Erythroblast (primary cell): ENCODE results near the gene KRTAP10-12.
"Not testable (repeated sequence)": the region's sequence is repeated elsewhere in the genome, so short reads cannot be mapped to it uniquely, and the experiment has no call there.

Experiments
- DNase-seq, 2 experiments: peaks; one replicate each; lab custom pipeline; 2025; lab: John Stamatoyannopoulos, UW
- GATA1 ChIP-seq: IDR thresholded peaks from 2 replicates; pipeline ENCODE4 v1.6.1; 2011; ENCODE audit warnings: low read depth, mild to moderate bottlenecking, control low read depth, low read length, moderate library complexity
- POLR2A ChIP-seq: IDR thresholded peaks from 2 replicates; pipeline ENCODE4 v1.6.1; 2011; ENCODE audit warnings: mild to moderate bottlenecking, low read length

Gene KRTAP10-12

DNA sequence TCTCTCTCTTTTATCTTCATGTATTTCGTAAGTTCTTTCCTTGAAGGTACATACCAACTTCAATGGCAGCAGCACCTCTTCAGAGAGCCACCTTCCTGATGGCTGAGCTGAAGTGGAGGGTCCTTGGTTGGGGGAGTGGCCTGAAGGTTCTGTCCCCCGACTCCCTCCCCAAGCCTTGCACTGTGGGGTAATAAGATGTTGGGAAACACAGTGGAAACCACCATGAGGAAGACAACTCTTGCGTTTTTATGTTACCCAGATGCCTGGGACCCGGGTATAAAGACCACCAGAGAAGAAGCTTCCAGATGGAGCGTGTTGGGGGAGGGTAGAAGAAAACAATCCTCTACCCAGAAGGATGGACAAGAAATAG lies 38.4 kb upstream of the KRTAP10-12 start:
- DNase-seq = no peak
- TF ChIP-seq POLR2A (no peak), GATA1 (no peak)

- DNase-seq = no peak
- no peak for TF ChIP-seq GATA1
- TF ChIP-seq POLR2A = no peak
Measured at GRCh38 chr21:44658913-44659595, 37.9 kb upstream of the KRTAP10-12 start.

- DNase-seq = not testable (repeated sequence)
Measured at GRCh38 chr21:44661567-44661966, 35.4 kb upstream of the KRTAP10-12 start.

DNA sequence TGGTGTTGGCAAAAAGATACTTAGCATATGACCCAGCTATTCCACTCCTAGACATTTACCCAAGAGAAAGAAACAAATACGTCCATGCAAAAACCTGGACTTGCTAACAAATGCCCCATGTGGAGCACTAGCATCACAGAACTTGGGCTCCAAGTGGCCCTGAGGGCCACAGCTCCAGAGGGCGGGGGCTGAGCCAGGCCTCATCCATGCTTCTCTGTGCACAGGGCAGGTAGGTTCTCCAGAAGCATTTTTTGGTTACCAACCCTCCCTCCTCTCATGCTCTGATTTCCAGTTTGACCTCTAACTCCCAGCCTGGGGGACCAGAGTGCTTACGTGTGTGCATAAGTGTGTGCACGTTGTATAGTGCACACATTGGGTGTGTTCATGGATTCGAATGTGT lies 32.3 kb upstream of the KRTAP10-12 start:
- no peak for DNase-seq
- no peak for TF ChIP-seq GATA1
- no peak for TF ChIP-seq POLR2A

DNA sequence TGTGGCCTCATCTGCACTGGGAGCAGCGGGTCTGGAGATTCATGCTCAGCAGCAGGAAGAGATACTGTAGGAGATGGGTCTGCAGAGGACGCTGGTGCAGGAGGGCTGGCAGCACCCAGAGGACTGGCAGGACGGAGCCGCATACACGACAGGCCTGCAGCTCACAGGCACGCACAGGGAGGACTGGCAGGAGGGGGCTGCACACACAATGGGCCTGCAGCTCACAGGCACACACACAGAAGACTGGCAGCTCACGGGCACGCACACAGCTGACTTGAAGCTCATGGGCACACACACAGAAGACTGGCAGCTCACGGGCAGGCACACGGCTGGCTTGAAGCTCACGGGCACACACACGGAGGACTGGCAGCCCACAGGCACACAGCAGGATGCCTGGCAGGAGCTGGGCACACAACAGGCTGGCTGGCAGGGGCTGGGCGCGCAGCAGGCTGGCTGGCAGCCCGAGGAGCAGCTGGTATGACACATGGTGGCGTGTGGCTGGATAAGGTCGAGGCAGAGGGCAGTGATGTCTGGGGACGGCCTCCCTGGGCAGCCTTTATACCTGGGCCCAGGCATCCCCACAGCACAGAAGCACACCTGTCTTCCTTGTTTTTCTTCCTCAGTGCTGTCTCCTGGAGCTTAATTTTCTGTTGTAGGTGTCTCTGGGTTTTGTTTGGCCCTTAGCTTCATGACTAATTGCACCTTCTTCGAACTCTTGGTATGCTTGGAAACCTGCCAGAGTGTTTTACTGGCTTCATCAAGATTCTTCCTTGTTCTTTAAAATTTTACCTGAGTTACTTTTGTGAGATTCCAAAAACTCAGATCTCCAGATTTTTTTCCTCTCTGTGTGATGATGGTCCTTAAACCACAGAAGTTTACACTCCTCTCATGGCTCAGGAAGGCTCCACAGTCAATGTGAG lies 30.3 kb upstream of the KRTAP10-12 start, which contains the start of gene KRTAP12-2:
Gene KRTAP12-2 (minus strand): TSS at position 527 of the 920 bp plus-strand sequence. CDS start 41 bp downstream, at position 486.
- TF ChIP-seq GATA1 (no peak), POLR2A (no peak)
- DNase-seq = no peak

DNA sequence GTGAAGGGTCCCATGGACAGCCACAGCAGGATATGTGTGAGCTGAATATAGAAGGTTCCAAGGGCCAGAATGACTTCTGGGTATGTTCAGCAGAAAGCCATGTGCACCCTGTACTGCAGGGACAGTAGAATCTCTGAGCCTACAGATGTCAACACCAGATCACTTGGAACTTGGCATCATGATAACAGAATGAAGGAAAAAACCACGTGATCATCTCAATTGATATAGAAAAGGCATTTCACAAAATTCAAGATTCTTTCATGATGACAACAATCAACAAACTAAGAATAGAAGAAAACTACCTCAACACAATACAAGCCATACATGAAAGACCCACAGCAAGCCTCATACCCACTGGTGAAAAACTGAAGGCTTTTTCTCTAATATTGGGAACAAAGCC lies 29.4 kb upstream of the KRTAP10-12 start:
- no peak for TF ChIP-seq GATA1
- no peak for TF ChIP-seq POLR2A
- DNase-seq = no peak

DNA sequence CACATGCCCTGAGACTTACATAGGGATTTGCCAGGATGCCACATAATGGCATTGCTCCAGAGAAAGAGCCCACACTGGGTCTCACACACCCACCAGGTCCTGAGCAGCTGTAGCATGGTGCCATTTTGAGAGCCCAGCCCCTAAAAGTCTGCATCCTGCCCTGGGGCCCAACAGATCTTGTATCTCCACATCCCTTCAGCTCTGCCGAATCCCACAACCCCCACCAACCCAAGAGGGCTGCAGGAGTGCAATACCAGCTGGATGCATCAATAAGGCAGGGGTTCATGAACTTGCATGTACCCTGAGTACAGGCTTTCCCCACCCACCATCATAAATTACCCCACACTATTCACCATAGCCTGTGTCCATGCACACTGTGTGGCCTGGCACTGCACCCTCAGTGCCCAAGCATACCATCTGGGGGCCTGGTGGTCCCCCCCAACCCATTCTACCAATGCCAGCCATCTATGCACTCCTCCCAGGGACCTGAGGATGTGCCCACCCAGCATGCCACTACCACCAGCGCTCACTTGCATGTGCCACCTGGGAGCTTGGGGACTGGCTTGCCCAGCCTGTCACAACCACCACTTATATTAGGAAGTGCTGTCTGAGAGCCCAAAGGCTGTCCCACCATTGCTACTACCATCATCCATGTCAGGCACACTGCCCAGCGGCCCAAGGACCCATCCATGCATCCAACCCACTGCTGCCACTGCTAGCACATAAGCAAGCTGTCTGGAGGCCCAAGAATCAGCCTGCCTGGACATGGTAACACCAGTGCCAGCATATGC lies 26.1 kb upstream of the KRTAP10-12 start:
- no peak for DNase-seq
- no peak for TF ChIP-seq POLR2A
- TF ChIP-seq GATA1 = no peak

- TF ChIP-seq POLR2A (no peak), GATA1 (no peak)
- DNase-seq = no peak
Measured at GRCh38 chr21:44671911-44672310, 25.1 kb upstream of the KRTAP10-12 start.

DNA sequence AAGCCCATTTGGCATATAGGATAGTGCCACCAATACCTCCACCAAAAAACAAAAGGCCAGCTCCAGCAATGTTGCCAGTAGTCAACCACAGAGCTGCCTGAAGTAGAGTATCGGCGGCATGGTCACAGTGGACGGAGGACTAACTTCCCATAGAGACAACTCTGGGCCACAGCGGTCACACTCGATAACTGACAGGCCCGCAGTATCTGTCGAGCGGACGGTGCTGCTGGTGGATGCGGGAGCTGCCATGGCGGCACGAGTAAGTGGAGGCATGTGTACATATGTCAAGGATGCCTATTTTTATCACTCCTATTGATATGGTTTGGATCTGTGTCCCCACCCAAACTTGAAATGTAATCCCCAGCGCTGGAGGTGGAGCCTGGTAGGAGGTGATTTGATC lies 19.1 kb upstream of the KRTAP10-12 start:
- DNase-seq = no peak
- TF ChIP-seq POLR2A (no peak), GATA1 (no peak)

GRCh38 chr21:44681152-44681551 lies 15.8 kb upstream of the KRTAP10-12 start:
- no peak for TF ChIP-seq GATA1
- TF ChIP-seq POLR2A = no peak
- DNase-seq = no peak

- DNase-seq = no peak
- TF ChIP-seq GATA1 (no peak), POLR2A (no peak)
Measured at GRCh38 chr21:44681861-44682579, 15.0 kb upstream of the KRTAP10-12 start, which contains the start of gene KRTAP12-1. TSS of gene KRTAP12-1 (minus strand) at chr21:44682163. CDS start at chr21:44682123, 40 bp downstream.

GRCh38 chr21:44682580-44683151 lies 14.3 kb upstream of the KRTAP10-12 start:
- peak in 1 of 2 experiments; percentile 7 for DNase-seq
- TF ChIP-seq GATA1 (no peak), POLR2A (no peak)

DNA sequence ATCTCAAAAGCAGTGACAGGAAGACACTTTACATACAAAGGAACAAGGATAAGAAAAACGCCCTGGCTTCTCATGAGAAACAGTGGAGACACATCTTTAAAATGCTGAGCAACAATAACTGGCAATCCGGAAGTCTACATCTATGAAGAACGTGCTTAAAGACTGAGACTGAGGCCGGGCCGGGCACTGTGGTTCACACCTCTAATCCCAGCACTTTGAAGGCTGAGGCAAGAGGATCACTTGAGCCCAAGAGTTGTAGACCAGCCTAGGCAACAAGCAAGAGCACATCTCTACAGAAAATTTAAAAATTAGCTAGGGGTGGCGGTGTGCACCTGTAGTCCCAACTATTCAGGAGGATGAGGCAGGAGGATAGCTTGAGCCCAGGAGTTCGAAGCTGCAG lies 12.9 kb upstream of the KRTAP10-12 start:
- TF ChIP-seq GATA1 = no peak
- TF ChIP-seq POLR2A = no peak
- DNase-seq = no peak
